Testis (tissue), 3 donors: ENCODE data around the gene TERT. TPM values are rescaled to one million over a fixed set of nuclear protein-coding genes. Genes with fewer than 3 reads are reported as not detected.

Experiments
- DNase-seq: peaks from one replicate; pipeline ENCODE4 v3.0.0-alpha.2; 2019
- H3K27ac ChIP-seq, 2 donors: fragments of 200-600 bp; sonication (generic); one replicate each; pipeline ENCODE4 v1.5.1; 2019
- H3K27me3 ChIP-seq: fragments of 200-600 bp; sonication (generic); one replicate; pipeline ENCODE4 v1.5.1; 2019
- H3K36me3 ChIP-seq: fragments of 200-600 bp; sonication (generic); one replicate; pipeline ENCODE4 v1.5.1; 2017; ENCODE audit warnings: low read depth; ENCODE audit errors: missing control alignments
- H3K4me1 ChIP-seq: fragments of 200-600 bp; sonication (generic); one replicate; pipeline ENCODE4 v1.5.1; 2019
- H3K4me3 ChIP-seq, 2 donors: fragments of 200-600 bp; sonication (generic); one replicate each; pipeline ENCODE4 v1.5.1; 2017 to 2019
- H3K9me3 ChIP-seq: fragments of 200-600 bp; sonication (generic); one replicate; pipeline ENCODE4 v1.5.1; 2017
- POLR2A ChIP-seq: fragments of 450-650 bp; IDR thresholded peaks from one replicate; pipeline ENCODE4 v1.6.1; 2017; ENCODE audit warnings: antibody characterized with exemption, mild to moderate bottlenecking, moderate library complexity
- WGBS, 2 donors: methylation state at CpG; one replicate each; pipeline ENCODE4 v1.1.5; 2018; 5-methylcytosine and 5-hydroxymethylcytosine counted together
- intact Hi-C: fragments of 100-400 bp; cut with DNase I; formaldehyde crosslinking; loops from one replicate; pipeline ENCODE4 v1.15.1; 2023; ENCODE audit warnings: low total_unique reads
- polyA plus RNA-seq: library from polyadenylated mRNA; stranded (reverse); fragments of 350-450 nt; fragmentation: Illumina TruSeq; extraction: RNeasy Lipid Tissue Mini Kit (QIAGEN cat#74804); gene quantifications from one replicate; pipeline ENCODE4 v1.2.3, GENCODE V29; 2014; ENCODE audit warnings: low read depth, low replicate concordance; ENCODE audit not compliant: insufficient read depth
- total RNA-seq, 2 donors: library from RNA; depleted of rRNA; stranded (reverse); fragments of >200 nt; gene quantifications; one replicate each; pipeline ENCODE4 v1.2.3, GENCODE V29; 2016
- TF ChIP-seq, protein P1 (sequence below), 3 experiments: fragments of 450-650 bp in 2 of 3; fragments of 200-600 bp in 1 of 3; sonication (generic) in 1 of 3; IDR thresholded peaks; one replicate each; pipeline ENCODE4 v1.5.1; 2016 to 2019; ENCODE audit warnings: antibody characterized with exemption in 3 of 3, mild to moderate bottlenecking in 2 of 3, moderate library complexity in 1 of 3

Gene TERT
- total and polyA plus RNA-seq, 3 donors from 2014 or later = 2.1 to 5.5 (median 4.4) TPM

DNA sequence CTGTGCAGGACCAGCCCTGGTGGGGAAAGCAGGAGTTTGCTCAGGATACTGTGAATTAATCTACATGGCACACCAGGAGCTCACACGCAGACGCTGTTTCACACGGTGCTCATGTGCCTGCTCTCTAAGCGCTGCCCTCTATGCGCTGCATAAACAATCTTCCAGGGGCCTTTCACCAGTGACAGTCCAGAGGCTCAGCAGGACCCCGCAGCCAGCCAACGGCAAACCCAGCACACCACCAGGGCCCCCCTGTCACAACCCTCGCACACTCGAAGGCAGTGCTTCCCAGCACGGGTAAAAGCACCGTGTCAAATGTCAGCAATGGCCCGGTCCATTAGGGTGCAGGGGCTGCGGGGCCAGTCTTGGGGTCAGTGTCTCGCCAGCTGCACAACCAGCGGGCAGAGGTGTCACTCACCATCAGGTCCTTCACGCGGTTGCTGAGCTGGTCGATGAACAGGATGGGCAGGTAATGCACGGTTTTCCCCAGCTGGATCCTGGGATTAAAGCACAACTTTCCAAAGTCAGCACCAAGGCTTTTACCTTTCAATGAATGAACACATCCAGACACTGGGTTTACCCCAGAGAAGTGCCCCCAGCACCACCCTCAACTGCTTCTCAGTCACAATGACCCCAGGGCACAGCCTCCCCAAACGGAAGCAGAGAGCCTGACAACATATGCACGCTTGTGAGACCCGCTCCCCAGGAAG, 42.8 kb upstream of the TERT start:
- TF ChIP-seq, protein P1, sequence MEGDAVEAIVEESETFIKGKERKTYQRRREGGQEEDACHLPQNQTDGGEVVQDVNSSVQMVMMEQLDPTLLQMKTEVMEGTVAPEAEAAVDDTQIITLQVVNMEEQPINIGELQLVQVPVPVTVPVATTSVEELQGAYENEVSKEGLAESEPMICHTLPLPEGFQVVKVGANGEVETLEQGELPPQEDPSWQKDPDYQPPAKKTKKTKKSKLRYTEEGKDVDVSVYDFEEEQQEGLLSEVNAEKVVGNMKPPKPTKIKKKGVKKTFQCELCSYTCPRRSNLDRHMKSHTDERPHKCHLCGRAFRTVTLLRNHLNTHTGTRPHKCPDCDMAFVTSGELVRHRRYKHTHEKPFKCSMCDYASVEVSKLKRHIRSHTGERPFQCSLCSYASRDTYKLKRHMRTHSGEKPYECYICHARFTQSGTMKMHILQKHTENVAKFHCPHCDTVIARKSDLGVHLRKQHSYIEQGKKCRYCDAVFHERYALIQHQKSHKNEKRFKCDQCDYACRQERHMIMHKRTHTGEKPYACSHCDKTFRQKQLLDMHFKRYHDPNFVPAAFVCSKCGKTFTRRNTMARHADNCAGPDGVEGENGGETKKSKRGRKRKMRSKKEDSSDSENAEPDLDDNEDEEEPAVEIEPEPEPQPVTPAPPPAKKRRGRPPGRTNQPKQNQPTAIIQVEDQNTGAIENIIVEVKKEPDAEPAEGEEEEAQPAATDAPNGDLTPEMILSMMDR (IDR thresholded peaks at IDR 0.05) = no peak
- TF ChIP-seq POLR2A = no peak
- WGBS, 2 donors = 90 to 91% methylated on average over 5 to 22 of the region's 22 CpGs
- H3K27ac ChIP-seq = no peak overlapping the region
- no peak for DNase-seq
- H3K4me1 ChIP-seq = no peaks in the 10 kb centered on the region
- intact Hi-C loops = no loop called here
- no peak overlapping the region for H3K4me3 ChIP-seq
- H3K27me3 ChIP-seq = no peaks in the 10 kb centered on the region
- H3K9me3 ChIP-seq = no peaks in the 10 kb centered on the region
- H3K36me3 ChIP-seq = no peaks in the 10 kb centered on the region

DNA sequence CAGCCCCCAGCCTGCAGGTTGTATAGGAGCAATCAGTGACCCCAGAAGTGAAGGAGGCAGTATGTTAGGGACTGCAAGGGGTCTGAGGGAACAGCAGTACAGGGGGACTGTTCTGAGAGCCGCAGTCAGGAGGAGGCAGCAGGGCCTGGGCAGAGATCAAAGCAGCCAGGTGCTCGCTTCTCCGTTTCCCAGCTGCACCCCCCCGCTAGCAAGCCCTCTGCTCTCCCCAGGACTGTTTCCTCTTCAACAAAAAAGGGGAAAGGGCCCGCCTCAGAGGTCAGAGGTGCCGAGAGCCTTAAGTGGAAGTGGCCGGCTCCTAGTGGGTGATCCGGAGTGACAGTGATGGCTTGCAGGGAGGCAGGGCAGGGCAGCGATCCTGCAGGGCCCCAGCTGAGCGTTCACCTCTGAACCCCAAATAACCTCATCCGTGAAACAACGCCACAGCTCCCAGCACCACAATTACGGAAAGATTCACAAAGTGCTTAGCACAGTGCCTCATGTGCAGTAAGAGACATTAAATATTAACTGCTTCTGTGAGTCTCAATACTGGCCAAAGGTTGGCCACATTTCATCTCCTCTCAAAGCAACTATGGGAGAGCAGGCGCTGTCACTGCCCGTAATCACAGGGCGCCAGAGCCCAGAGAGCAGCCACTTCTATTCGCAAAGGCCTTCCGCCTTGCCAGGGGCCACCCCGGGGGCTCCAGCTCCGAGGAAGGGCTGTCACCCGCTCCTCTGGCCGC, 42.1 kb upstream of the TERT start:
- DNase-seq = no peak
- Histone ChIP-seq H3K27me3 (no peaks in the 10 kb centered on the region), H3K4me1 (no peaks in the 10 kb centered on the region), H3K27ac (no peak overlapping the region), H3K4me3 (no peak overlapping the region), H3K9me3 (no peaks in the 10 kb centered on the region), H3K36me3 (no peaks in the 10 kb centered on the region)
- WGBS, 2 donors = 89 to 91% methylated on average over 15 to 22 of the region's 22 CpGs
- no peak for TF ChIP-seq POLR2A
- TF ChIP-seq, protein P1 (IDR thresholded peaks at IDR 0.05) = no peak
- intact Hi-C loops = no loop called here

DNA sequence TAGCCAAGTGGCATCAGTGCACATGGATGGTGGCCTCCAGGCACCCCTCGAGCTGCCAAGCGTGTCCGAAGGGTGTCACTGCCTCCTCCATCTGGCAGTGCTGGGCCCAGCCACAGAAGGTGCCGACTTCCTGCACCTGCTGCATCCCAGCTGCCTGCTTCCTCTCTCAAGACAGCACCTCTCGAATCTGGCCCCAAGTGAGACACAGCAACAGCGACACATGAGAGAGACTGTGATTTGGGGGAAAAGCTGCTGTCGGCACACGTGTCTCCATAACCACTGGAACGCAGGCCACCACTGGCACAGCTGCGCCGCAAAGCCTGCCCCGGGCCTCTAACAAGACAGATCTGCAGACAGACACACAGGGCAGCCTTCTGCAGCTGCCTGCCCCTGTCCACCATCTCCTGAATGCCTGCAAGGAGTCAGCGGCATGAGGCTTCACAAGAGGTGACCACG, 41.3 kb upstream of the TERT start:
- Histone ChIP-seq H3K9me3 (no peaks in the 10 kb centered on the region), H3K4me1 (peaks cover under 1% of the 10 kb centered on the region), H3K27me3 (no peaks in the 10 kb centered on the region), H3K4me3 (no peak overlapping the region), H3K36me3 (no peaks in the 10 kb centered on the region), H3K27ac (no peak overlapping the region)
- intact Hi-C loops = no loop called here
- DNase-seq = no peak
- TF ChIP-seq, protein P1 (IDR thresholded peaks at IDR 0.05) = no peak
- TF ChIP-seq POLR2A = no peak
- WGBS, 2 donors = 92 to 100% methylated on average over 5 to 14 of the region's 14 CpGs

DNA sequence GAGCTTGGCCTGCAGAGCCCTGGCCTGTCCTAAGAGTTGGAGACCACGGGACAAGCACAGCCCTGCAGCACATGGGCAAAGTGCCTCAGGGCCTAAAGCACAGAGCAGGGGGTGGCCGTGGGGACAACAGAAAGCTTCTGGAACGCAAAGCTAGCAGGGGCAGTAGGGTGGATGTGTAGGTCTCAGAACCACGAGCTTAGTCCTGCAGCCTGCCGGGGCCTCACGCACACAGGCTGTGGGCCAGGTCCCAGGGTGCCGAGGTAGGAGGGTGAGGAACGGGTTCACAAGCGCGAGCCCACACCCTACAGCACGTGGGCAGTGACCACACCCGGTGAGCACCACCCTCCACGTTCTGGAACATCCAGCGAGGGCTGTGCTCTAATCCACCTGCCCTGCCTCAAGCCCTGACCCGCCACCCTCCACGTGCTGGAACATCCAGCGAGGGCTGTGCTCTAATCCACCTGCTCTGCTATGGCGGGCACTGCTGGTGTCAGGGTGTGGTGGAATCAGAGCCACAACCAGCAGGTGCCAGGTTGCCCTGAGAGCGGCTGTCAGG, 40.8 kb upstream of the TERT start:
- no peak for DNase-seq
- no peak overlapping the region for H3K27ac ChIP-seq
- H3K36me3 ChIP-seq = no peaks in the 10 kb centered on the region
- WGBS, 2 donors = 90% methylated on average over 19 of the region's 19 CpGs; no CpG with 5 or more reads in 1 of the 2 donors
- H3K4me1 ChIP-seq = peaks cover 4% of the 10 kb centered on the region
- TF ChIP-seq, protein P1 (IDR thresholded peaks at IDR 0.05) = no peak
- TF ChIP-seq POLR2A = no peak
- H3K9me3 ChIP-seq = no peaks in the 10 kb centered on the region
- H3K27me3 ChIP-seq = no peaks in the 10 kb centered on the region
- no peak overlapping the region for H3K4me3 ChIP-seq
- intact Hi-C loops = no loop called here
